CD4-positive, alpha-beta T cell treated with Interleukin-1 beta for 1 hour (primary cell): ENCODE measurements around the gene DPP6.
A peak's percentile ranks its signal among the peaks of the same experiment; 100 is the strongest.
"Not testable (repeated sequence)": the region's sequence is repeated elsewhere in the genome, so short reads cannot be mapped to it uniquely, and the experiment has no call there.

Experiments used
- DNase-seq, 2 donors: peaks; one replicate each; pipeline ENCODE4 v3.0.0-alpha.2; 2020 to 2022

The DPP6 gene

DNA sequence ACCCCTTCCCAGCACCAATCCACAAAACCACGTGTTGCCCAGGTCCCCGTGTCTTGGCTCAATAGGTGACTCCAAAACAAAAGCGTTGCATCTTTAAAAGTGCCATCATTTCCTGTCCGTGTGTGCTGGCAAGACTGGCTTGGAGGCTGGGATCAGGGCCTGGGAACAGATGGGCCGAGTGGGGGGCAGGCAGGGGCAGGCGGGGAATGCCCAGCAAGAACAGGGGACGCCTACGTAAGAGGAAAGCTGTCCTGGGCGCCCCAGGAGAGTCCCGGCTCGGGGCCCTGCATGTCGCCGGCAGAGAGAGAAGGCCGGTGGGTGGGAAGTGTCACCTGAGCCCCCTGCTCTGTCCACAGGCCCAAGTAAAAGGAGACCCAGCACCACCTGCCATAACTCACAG, 864.2 kb downstream of the DPP6 start:
- no peak for DNase-seq

DNA sequence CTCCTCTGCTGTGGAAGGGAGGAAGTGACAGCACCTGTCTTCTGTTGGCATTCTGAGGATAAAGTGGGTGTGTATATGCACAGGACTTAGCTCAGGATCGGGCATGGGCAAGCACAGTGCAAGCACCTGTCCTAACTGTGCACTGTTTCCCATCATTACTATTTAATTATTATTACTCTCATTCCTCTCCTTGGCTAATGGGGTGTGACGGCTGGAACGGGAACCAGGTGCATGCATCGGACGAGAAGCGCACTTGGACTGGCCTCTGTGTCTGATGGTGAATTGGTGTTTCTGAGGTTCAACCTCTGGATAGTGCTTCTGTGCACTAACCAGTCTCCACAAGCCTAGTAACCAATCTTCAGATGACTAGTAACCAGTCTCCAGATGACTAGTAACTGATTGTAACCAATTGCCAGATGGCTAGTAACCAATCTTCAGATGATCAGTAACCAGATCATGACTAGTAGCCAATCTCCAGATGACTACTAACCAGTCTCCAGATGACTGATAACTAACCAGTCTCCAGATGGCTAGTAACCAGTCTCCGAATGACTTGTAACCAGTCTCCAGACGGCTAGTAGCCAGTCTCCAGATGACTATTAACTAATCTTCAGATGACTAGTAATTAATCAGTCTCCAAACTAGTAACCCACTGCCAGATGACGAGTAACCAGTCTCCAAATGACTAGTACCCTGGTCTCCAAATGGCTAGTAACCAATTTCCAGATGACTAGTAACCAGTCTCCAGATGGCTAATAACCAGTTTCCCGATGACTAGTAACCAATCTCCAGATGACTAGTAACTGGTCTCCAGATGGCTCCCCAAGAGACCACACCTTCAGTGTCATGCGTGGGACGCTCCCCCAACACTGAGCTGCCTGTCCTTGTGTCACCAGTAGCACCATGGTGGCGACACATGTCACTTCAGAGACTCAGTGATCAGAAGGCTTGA, 864.9 kb downstream of the DPP6 start:
- DNase-seq, result no peak

DNA sequence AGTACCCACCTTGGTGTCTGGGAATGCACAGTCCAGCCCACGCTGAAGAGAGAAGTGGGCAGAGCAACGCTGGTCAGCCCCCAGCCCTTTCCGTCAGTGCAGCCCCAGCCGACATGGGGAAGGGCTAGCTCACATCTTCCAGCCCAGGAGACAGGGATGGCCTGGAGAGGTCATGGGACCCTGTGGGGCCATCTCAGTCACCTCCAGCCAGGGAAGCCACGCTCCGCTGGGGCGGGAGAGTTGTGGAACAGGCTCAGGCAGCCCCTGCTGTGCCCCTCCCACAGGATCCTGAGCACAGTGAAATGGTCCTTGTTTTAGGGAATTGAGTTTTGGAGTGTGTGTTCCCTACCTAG, 865.6 kb downstream of the DPP6 start:
- no peak for DNase-seq

DNA sequence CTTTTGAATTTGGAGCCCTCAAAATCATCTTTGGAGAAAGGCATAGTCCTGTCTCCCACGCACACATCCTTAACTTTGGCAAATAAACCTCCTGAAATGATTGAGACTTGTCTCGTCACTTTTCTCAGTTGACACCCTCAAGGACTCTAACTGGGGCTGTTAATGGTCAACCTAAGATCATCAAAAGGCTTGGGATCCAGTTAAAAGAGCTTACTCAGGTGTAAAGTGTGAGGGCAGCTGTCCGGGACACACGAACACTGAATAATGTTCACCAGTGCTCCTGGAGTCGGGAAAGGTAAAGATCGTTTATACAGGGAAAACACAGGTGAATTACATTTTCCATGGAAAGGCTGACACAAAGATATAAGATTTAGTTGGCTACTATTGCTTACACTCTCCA, 866.1 kb downstream of the DPP6 start:
- DNase-seq, result no peak

DNA sequence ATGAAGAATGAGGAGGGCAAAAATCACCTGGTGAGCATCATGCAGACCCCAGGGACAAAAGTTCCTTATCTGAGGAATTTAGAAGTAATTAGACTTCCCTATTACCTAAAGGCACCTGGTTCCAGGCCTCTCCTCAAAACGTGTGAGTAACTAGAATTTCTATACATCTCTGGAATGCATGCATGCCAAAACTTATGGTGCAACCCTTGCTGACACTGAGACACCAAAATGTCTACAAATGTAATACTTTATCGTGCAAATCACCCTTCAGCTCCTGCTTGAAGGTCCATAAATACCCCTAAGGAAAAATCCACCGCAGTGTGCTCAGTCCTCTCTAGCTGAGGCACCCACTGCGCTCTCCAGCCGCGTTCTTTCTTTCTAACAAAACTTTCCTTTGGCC, 866.5 kb downstream of the DPP6 start:
- DNase-seq, result no peak

DNA sequence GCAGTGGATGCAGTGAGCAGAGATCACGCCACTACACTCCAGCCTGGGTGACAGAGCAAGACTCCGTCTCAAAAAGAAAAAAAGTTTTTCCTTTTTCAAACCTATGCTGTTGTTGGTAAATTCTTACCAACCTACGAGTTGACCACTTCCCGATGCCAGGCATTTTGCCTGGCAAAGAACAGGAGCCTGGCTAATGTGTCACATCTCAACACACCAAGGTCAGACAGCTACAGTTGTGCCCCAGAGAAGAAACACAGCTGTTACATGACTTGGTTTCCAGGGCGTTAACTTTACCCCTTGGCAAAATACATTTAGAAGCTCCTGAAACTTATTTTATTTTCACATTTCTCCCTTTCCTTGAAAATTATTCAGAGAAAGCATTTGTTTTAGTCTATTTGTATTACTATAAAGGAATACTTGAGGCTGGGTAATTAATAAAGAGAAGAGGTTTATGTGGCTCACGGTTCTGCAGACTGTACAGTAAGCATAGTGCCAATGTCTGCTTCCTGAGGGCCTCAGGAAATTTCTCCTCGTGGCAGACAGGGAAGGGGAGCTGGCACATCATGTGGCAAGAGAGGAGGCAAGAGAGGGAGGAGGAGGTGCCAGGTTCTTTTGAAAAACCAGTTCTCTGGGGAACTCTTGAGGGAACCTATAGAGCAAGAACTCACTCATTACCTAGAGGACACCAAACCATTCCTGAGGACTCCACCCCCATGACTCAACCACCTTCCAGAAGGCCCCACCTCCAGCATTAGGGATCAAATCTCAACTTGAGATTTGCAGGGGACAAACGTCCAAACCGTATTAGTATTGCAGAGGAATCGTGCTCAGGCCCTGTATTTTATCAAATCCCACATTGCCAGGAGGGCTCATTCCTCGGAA, 867.4 kb downstream of the DPP6 start:
- DNase-seq, result no peak

DNA sequence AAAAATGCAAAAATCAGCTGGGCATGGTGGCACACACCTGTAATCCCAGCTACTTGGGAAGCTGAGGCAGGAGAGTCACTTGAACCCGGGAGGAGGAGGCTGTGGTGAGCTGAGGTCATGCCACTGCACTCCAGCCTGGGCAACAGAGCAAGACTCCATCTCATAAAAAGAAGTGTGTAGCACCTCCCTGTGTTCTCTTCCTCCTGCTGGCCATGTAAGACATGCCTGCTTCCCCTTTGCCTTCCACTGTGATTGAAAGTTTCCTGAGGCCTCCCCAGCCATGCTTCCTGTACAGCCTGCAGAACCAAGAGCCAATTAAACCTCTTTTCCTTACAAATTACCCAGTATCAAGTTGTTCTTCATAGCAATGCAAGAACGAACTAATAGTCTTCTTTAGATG, 870.3 kb downstream of the DPP6 start:
- DNase-seq, result not testable (repeated sequence)

DNA sequence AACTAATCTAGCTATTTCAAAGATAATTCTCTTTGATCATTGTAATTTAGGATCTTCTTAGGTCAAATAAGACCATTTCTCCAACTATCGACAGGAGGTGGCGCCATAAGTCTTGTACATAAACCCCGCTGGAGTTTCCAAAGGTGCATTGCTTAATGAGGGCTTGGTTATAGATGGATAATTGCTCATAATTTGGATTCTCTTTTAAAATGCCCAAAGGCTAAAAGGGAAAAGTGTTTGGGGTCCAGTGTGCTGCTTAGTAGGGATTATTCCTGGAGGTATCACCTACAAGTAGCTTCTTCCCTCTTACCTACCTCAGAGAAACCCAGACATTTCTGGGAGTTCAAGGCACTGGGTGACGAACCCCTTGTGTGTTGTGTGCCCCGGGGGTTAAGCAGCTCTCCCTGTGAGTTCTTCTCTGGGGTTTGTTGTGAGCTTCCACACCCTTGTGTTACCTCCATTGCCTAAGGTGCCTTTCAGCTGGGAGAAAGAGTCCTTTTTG, 875.5 kb downstream of the DPP6 start:
- DNase-seq, result peak; percentile 78 to 82

DNA sequence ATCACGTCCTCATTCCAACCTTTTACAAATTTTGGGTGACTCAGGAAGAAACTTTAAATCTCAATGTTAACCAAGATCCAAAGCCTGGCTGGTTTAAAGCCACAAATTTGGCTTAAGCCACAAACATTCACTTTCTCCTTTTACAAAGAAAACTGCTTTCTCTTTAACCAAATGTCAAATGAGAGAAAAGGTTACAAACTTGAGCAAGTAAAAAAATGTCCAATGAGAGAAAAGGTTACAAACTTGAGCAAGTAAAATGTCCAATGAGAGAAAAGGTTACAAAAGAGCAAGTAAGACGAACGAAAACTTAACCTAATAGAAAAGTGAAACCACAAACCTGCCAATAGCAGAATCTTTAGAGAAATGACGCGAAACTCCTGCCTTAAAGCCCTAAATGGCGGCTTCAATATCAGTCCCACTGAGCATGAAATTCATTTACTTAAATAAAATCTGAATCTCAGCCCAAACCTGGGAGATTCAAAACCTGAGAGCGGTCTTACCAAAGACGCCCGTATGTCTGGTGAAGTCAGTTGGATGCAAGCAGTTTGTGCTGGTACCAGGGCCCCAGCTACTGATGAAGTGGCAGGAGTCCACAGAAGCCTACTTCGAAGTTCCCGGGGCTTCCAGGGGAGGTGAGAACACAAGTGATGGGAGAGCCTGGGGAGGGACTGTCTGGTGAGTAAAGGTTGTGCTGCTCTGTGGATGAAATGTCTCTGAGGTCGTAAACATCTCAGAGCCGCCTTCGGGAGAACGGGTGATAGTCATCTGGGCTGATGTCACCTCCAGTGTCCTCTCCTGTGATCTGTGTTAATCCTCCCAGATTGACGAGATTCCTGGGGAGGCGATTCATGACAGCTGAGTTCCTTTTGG, 876.2 kb downstream of the DPP6 start:
- peak; percentile 44 to 97 for DNase-seq

DNA sequence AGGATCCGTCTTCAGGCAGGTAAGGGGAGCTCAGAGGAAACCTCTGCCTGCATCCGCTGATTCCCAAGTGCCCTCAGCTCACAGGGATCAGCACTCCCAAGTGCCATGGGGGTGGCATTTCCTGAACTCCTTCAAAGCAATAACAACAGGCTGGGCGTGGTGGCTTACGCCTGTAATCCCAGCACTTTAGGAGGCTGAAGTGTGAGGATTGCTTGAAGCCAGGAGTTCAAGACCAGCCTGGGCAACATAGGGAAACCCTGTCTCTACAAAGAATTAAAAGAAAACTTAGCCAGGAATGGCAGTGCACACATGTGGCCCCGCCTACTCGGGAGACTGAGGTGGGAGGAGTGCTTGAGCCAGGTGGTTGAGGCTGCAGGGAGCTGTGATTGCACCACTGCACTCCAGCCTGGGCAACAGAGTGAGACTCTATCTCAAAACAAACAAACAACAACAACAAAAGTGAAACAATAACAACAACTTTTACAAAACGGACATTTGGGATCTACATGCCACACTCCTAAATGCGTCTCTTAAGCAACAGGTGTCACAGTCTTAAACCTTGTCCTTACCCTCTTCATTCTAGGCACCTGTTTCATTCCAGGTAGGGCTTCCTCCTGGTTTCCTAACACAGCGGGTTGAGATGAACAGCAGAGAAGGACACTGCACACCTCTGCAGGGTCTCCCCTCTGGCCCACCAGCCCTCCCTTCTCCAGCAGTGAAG, 877.0 kb downstream of the DPP6 start:
- no peak for DNase-seq

DNA sequence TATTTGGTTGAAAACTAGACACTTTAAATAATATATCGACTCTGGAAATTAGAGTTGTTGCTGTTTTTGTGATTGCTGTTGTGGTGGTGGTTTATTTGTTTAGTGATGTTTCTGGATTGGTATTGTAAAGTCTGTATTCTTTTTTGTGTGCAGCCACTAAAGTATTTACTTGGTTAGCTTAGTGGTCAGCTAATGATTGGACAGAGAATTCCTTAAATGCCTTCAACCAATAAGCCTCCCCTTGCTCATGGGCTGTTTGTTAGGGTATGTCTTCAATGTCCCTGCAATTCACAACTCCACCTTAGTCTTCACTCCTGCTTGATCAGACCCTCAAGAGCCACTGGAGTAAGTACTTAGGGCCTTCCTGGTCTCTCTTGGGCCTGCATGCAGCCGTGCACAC, 879.7 kb downstream of the DPP6 start:
- DNase-seq, result no peak

DNA sequence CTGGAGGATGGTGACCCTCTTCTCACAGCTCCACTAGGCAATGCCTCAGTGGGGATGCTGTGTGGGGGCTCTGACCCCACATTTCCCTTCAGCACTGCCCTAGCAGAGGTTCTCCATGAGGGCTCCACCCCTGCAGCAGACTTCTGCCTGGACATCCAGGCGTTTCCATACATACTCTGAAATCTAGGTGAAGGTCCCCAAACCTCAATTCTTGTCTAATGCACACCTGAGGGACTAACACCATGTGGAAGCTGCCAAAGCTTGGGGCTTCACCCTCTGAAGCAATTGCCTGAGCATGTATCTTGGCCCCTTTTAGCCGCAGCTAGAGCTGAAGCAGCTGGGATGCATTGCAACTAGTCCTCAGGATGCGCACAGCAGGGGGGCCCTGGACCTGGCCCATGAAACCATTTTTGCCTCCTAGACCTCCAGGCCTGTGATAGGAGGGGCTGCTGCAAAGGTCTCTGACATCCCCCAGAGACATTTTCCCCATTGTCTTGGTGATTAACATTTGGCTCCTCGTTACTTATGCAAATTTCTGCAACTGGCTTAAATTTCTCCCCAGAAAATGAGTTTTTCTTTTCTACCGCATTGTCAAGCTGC, 882.3 kb downstream of the DPP6 start:
- DNase-seq, result not testable (repeated sequence)

DNA sequence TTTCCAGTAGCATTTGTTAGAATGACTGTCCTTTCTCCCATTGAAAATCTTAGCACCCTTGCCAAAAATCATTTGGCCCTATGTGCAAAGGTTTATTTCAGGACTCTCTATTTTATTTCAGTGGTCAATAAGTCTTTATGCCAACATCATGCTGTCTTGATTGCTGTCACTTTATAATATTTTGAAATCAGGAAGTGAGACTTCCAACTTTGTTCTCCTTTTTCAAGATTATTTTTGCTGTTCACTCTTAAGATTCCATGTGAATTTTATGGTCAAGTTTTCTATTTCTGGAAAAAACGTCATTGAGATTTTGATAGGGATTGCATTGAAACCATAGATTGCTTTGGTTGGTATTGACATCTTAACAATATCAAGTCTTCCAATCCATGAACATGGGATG, 885.6 kb downstream of the DPP6 start:
- no peak for DNase-seq

DNA sequence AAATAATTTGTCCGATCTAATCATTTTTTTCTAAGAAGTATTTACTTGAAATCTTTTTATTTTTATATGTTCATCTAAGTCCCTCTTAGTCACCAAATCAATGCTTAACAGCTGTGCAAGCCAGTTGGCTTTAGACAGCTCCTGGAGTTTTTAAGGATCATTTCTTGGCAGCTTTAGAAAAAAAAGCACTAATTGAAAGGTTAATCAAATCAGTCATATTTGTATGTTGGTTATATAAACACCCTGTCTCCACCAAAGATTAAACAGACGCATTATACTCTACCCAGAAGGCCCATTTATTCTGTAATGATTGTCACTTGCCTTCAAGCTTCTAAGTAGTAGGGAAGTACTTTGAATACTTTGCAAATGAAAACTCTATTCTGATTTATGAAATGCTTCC, 890.5 kb downstream of the DPP6 start:
- no peak for DNase-seq
